ENCODE results near the gene ZNF586. TPM values are rescaled to one million over a fixed set of nuclear protein-coding genes. Genes with fewer than 3 reads are reported as not detected.

The ZNF586 gene
- total and polyA plus RNA-seq, 10 of the 15 experiments (the other 5 are each of a cell fraction or from before 2014, with no cell fraction given), result 3.9 to 24.2 (median 15.0) TPM

DNA sequence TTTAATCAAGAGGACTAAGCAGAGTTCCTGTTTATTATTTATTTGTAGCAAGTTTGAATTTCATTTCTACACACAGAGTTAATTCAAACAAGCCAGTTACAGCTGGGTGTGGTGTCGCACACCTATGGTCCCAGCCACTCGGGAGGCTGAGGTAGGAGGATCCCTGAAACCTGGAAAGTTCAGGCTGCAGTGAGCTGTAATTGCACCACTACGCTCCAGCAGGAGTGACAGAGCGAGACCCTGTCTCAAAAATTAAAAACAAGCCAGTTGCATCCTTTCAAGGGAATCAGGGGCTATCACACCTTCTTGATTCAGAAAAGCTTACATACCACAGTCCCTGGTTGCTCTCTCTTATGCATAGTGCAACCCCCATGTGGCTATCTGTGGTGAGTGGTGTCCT is 19.8 kb downstream of the ZNF586 start:
- SMC1A ChIA-PET (ENCODE audit: uncharacterized antibody, unreplicated experiment), result no interaction called here
- no TSS peak for BruUV-seq (replicated peaks)
- POLR2A ChIA-PET, result no interaction called here
- H3K4me1 ChIP-seq (ENCODE audit: control insufficient read depth, insufficient read depth, low read length), result no peaks in the 10 kb centered on the region
- H3K9ac ChIP-seq (ENCODE audit: control insufficient read depth, insufficient read depth, low read length), result no peak overlapping the region
- DNase-seq (ENCODE audit: low read depth, low spot score) (no peak), FAIRE-seq (no peak), ATAC-seq (no peak)
- CTCF ChIA-PET, result no interaction called here
- TF ChIP-seq RB1 (IDR thresholded peaks at IDR 0.05; ENCODE audit: borderline replicate concordance) (no peak), TAF1 (IDR thresholded peaks at IDR 0.05; ENCODE audit: borderline replicate concordance, low read depth, low read length) (no peak), ATF7 (IDR thresholded peaks at IDR 0.05; ENCODE audit: low read depth) (no peak), FOXK2 (IDR thresholded peaks at IDR 0.05) (no peak), WRNIP1 (IDR thresholded peaks at IDR 0.05; ENCODE audit: borderline replicate concordance, low read depth, low read length) (no peak), CREM (IDR thresholded peaks at IDR 0.05; ENCODE audit: low read depth) (no peak), NR2C2 (IDR thresholded peaks at IDR 0.05; ENCODE audit: borderline replicate concordance, control insufficient read depth, insufficient read length, low read depth) (no peak), SUPT20H (IDR thresholded peaks at IDR 0.05; ENCODE audit: borderline replicate concordance, control insufficient read depth, low read depth, low read length) (no peak), SIX5 (IDR thresholded peaks at IDR 0.05; ENCODE audit: low read depth, low read length, severe bottlenecking) (no peak), RUNX3 (IDR thresholded peaks at IDR 0.05; ENCODE audit: low read length) (no peak), MYC (IDR thresholded peaks at IDR 0.05; ENCODE audit: insufficient read depth, insufficient read length, insufficient replicate concordance, low read length, severe bottlenecking) (no peak)
- TF ChIP-seq, protein P1, sequence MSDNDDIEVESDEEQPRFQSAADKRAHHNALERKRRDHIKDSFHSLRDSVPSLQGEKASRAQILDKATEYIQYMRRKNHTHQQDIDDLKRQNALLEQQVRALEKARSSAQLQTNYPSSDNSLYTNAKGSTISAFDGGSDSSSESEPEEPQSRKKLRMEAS (IDR thresholded peaks at IDR 0.05; ENCODE audit: low read depth, low read length), result no peak
- TF ChIP-seq, protein P2, sequence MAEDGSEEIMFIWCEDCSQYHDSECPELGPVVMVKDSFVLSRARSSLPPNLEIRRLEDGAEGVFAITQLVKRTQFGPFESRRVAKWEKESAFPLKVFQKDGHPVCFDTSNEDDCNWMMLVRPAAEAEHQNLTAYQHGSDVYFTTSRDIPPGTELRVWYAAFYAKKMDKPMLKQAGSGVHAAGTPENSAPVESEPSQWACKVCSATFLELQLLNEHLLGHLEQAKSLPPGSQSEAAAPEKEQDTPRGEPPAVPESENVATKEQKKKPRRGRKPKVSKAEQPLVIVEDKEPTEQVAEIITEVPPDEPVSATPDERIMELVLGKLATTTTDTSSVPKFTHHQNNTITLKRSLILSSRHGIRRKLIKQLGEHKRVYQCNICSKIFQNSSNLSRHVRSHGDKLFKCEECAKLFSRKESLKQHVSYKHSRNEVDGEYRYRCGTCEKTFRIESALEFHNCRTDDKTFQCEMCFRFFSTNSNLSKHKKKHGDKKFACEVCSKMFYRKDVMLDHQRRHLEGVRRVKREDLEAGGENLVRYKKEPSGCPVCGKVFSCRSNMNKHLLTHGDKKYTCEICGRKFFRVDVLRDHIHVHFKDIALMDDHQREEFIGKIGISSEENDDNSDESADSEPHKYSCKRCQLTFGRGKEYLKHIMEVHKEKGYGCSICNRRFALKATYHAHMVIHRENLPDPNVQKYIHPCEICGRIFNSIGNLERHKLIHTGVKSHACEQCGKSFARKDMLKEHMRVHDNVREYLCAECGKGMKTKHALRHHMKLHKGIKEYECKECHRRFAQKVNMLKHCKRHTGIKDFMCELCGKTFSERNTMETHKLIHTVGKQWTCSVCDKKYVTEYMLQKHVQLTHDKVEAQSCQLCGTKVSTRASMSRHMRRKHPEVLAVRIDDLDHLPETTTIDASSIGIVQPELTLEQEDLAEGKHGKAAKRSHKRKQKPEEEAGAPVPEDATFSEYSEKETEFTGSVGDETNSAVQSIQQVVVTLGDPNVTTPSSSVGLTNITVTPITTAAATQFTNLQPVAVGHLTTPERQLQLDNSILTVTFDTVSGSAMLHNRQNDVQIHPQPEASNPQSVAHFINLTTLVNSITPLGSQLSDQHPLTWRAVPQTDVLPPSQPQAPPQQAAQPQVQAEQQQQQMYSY (CRISPR knock-in tag; IDR thresholded peaks at IDR 0.05), result no peak
- TF ChIP-seq, protein P3, sequence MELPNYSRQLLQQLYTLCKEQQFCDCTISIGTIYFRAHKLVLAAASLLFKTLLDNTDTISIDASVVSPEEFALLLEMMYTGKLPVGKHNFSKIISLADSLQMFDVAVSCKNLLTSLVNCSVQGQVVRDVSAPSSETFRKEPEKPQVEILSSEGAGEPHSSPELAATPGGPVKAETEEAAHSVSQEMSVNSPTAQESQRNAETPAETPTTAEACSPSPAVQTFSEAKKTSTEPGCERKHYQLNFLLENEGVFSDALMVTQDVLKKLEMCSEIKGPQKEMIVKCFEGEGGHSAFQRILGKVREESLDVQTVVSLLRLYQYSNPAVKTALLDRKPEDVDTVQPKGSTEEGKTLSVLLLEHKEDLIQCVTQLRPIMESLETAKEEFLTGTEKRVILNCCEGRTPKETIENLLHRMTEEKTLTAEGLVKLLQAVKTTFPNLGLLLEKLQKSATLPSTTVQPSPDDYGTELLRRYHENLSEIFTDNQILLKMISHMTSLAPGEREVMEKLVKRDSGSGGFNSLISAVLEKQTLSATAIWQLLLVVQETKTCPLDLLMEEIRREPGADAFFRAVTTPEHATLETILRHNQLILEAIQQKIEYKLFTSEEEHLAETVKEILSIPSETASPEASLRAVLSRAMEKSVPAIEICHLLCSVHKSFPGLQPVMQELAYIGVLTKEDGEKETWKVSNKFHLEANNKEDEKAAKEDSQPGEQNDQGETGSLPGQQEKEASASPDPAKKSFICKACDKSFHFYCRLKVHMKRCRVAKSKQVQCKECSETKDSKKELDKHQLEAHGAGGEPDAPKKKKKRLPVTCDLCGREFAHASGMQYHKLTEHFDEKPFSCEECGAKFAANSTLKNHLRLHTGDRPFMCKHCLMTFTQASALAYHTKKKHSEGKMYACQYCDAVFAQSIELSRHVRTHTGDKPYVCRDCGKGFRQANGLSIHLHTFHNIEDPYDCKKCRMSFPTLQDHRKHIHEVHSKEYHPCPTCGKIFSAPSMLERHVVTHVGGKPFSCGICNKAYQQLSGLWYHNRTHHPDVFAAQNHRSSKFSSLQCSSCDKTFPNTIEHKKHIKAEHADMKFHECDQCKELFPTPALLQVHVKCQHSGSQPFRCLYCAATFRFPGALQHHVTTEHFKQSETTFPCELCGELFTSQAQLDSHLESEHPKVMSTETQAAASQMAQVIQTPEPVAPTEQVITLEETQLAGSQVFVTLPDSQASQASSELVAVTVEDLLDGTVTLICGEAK (IDR thresholded peaks at IDR 0.05; ENCODE audit: borderline replicate concordance), result no peak
- no peak overlapping the region for H3K27ac ChIP-seq (ENCODE audit: control insufficient read depth, insufficient read depth)
- in situ Hi-C loops (cut with MboI), result no loop called here
- no peaks in the 10 kb centered on the region; the same call in 1 of the 2 replicates for H3K79me2 ChIP-seq (ENCODE audit: control insufficient read depth, insufficient read depth, low read length)
- H3K4me3 ChIP-seq, result no peak overlapping the region
- RAD21 ChIA-PET (ENCODE audit: unreplicated experiment), result no interaction called here
- H2AFZ ChIP-seq (ENCODE audit: control insufficient read depth, low read depth, low read length), result no peak overlapping the region
- peaks cover 19% of the 10 kb centered on the region; the same call in 2 of the 3 replicates for H3K9me3 ChIP-seq (replicated peaks; ENCODE audit: control insufficient read depth, insufficient read depth, low read length)
- H4K20me1 ChIP-seq (ENCODE audit: control insufficient read depth, insufficient read depth), result no peaks in the 10 kb centered on the region
- 100% methylated on average over 4 of the region's 4 CpGs for WGBS (ENCODE audit: insufficient coverage, insufficient replicate concordance, low lambda C conversion rate, missing lambda C conversion rate)
- no peaks in the 10 kb centered on the region for H3K27me3 ChIP-seq (replicated peaks in 1 of 2; ENCODE audit: control insufficient read depth in 2 of 2, insufficient read depth in 2 of 2, low read length in 1 of 2)
- intact Hi-C loops (cut with micrococcal nuclease; ENCODE audit: unreplicated experiment), result no loop called here
- no peak overlapping the region for H3K4me2 ChIP-seq (ENCODE audit: control insufficient read depth, insufficient read depth)
- H3K36me3 ChIP-seq (ENCODE audit: control insufficient read depth in 2 of 2, insufficient read depth in 2 of 2, low read length in 1 of 2), result peaks cover 3 to 8% of the 10 kb centered on the region in 2 experiments; a peak in 3 of 4 replicates
